ENCODE results near the gene GPC2. TPM values are rescaled to one million over a fixed set of nuclear protein-coding genes. Genes with fewer than 3 reads are reported as not detected.
"Not testable (repeated sequence)": the region's sequence is repeated elsewhere in the genome, so short reads cannot be mapped to it uniquely, and the experiment has no call there.

Gene GPC2
- total RNA-seq, result 100 to 1,000 TPM in 3 of 8 experiments, 10 to 100 TPM in 2, 1 to 10 TPM in 2, under 1 TPM in 1; 0.92 to 103 (median 54.7) TPM

DNA sequence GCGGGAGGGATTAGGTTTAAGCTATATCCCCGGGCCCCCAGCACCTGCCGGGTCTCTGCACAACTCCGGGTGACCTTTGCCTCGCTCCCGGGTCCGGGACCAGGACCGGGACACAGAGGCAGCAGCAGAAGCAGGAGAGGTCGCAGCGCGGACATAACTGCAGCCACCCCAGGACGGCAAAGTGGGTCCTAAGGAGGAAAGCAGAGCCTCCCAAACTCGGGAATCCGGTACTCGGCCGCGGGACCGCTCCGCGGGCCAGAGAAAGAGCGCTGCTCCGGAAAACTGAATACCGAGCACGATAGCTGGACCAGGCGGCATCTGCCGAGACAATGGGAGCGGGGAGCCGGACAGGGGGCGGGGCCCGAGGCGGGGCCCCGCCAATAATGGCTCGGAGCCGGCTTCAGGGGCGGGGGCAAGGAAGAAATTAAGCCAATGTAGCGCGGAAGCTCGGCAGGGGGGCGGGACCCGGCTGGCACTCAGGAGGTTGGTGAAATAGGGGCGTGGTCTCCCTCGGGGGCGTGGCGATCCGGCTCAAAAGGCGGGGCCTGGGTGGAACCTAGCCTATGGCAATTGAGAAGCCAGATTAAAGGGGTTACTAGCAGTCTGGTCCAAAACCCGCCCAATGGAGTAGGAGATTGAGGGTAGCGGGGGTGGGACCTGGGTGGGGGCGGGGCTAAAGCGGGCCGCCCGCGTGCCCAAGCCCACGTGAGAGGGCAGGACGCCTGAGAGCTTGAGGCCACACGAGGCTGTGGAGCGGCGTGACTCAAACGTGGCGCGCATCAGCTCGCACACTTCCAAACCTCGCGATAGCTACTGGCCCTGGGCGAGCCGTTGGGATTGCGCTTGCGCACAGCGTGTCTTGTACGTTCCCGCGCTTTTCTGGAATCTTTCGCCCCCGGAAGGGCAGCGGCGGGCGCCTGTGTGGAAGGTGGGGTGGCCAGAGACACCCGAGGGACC is at the start of gene GPC2, which contains the start of gene STAG3:
GPC2 (minus strand) TSS at position 337 of the 957 bp plus-strand sequence; CDS start at position 155, 182 bp downstream.
STAG3 (plus strand) TSS at position 874 of the 957 bp plus-strand sequence. CDS start 2,639 bp downstream, outside the sequence.
- in situ Hi-C loops (cut with MboI; ENCODE audit: low pct_unique_long_range_greater_than_20kb in 2 of 9, low sequenced_read_pairs in 9 of 9, unreplicated experiment in 9 of 9), result no loop called here
- ATAC-seq (replicated peaks in 6 of 8), result peak; percentile 92 to 97 (median 96)
- Histone ChIP-seq H3K27ac (peak within 1 kb of the TSS; percentile 10 to 83), H3K4me3 (peak within 1 kb of the TSS; percentile 60 to 98 (median 78)), H3K4me1 (replicated peaks in 1 of 2) (peaks cover 4 to 9% of the 10 kb centered on the region in 2 donors)
- 0 to 24% methylated on average over 1 to 12 of the region's 78 CpGs; no CpG with 5 or more reads in 8 of the 10 experiments for WGBS, 10 experiments

DNA sequence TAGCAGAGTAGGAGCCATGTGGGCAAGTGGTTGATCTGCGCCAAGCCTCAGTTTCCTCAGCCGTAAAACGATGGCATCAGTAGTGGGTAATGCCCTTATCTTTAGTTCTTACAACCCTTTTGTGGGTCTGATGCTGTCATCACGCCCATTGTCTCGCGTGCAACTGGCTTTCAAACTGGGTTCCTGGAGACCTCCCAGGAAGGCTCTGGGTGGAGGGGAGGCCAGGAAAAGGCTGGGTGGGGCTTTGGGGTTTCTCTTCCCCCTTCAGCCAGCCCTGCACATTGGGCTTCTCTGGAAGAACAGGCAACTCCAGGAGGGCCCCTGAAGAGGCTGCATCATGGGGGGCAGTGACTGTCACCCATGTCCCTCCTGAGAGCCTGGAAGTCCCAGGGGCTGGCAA is 47.7 kb upstream of the GPC2 start:
- in situ Hi-C loops (cut with MboI; ENCODE audit: low pct_unique_long_range_greater_than_20kb in 2 of 9, low sequenced_read_pairs in 9 of 9, unreplicated experiment in 9 of 9); H3K4me1 ChIP-seq (replicated peaks in 1 of 2); H3K4me3 ChIP-seq; ATAC-seq (replicated peaks in 6 of 8); H3K27ac ChIP-seq: not testable (repeated sequence)
- WGBS, 10 experiments, result 80 to 87% (median 83%) methylated on average over 1 to 3 of the region's 6 CpGs; no CpG with 5 or more reads in 7 of the 10 experiments

DNA sequence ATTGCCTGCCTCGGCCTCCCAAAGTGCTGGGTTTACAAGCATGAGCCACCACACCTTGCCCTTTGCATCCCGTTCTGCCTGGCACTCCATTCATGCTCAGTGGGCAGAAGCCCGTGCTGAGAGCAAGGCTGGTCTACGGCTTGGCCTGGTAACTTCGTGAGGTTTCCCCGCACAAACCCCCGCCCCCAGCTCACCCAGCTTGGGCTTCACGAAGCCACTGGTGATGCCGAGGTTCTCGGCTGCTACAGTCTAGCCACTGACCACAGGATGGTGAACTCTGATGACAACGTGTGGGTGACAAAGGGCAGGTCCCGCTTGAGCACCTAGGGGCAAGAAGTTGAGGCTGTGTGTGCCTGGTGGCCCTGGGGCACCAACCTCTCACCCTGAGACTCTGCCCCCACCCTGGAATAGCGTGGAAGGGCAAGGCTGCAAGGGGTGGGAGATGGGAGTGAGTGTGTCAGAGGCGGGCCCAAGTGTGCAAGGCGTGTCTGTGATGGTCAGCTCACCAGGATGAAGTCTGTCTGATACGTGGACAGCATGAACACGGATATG is 46.3 kb upstream of the GPC2 start:
- in situ Hi-C loops (cut with MboI; ENCODE audit: low pct_unique_long_range_greater_than_20kb in 2 of 9, low sequenced_read_pairs in 9 of 9, unreplicated experiment in 9 of 9); H3K4me3 ChIP-seq; H3K4me1 ChIP-seq (replicated peaks in 1 of 2); ATAC-seq (replicated peaks in 6 of 8); H3K27ac ChIP-seq: not testable (repeated sequence)
- WGBS, 10 experiments, result 67 to 100% (median 67%) methylated on average over 1 to 3 of the region's 17 CpGs; no CpG with 5 or more reads in 7 of the 10 experiments

DNA sequence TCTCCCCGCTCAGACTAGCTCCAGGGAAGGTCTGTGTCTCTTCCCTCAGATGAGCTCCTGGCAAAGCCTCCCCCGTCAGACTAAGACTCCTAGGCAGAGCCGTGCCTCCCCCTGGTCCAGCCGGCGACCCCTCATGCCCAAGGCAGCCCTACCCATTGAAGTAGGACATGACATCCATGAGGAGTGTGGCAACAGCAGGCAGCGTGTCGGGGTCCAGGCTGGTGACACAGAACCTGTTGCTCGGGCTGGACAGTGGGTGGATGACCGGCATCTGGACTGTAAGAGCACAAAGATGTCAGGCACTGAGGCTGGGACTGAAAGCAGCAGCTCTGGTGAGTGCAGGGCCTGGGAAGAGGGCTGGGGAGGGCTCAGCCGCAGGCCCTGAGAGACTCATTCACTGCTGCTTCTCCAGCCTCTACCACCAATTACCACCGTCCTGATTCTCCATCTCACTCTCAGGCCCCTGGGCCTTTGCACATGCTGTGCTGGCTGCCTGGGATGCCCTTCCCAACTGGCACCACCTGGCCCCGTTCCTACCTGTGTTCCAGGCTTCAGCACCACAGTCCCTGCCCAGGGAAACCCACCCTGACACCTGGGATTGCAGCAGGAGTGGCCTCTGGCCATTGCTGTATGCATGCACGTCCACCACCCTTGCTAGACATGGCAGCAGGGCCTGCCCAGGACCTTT is 45.4 kb upstream of the GPC2 start:
- ATAC-seq (replicated peaks in 6 of 8), result no peak
- Histone ChIP-seq H3K4me1 (replicated peaks in 1 of 2) (peaks cover 0 to 6% of the 10 kb centered on the region in 2 donors), H3K4me3 (no peak overlapping the region), H3K27ac (no peak overlapping the region)
- in situ Hi-C loops (cut with MboI; ENCODE audit: low pct_unique_long_range_greater_than_20kb in 2 of 9, low sequenced_read_pairs in 9 of 9, unreplicated experiment in 9 of 9), result no loop called here
- WGBS, 10 experiments, result 100% methylated on average over 1 of the region's 13 CpGs; no CpG with 5 or more reads in 9 of the 10 experiments

DNA sequence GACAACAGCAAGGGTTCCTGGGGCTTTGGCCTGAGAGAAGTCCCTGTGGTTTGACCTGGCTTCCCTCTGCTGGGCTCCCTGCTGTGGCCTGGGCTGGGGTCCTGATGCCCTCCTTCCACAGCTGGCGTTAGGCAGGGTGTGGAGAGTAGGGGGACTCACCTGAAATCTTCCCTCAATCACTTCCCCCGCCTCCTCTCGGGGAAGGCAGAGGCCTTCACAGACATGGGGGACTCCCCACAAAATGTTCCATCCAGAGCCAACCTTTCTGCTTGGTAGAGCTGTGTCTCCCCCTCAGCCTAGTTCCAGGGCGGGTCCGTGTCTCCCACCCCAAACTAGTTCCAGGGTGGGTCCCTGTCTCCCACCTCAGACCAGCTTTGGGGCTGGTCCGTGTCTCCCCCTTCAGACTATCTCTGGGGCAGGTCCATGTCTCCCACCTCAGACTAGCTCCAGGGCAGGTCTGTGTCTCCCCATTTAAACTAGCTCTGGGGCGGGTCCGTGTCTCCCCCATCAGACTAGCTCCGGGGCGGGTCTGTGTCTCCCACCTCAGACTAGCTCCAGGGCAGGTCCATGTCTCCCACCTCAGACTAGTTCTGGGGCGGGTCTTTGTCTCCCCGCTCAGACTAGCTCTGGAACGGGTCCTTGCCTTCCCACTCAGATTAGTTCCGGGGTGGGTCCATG is 44.7 kb upstream of the GPC2 start:
- no peak overlapping the region for H3K27ac ChIP-seq
- in situ Hi-C loops (cut with MboI; ENCODE audit: low pct_unique_long_range_greater_than_20kb in 2 of 9, low sequenced_read_pairs in 9 of 9, unreplicated experiment in 9 of 9), result no loop called here
- no peak for ATAC-seq (replicated peaks in 6 of 8)
- no peak overlapping the region for H3K4me3 ChIP-seq
- peaks cover 0 to 5% of the 10 kb centered on the region in 2 donors for H3K4me1 ChIP-seq (replicated peaks in 1 of 2)
- WGBS, 10 experiments, result 86 to 93% methylated on average over 3 to 5 of the region's 14 CpGs; no CpG with 5 or more reads in 8 of the 10 experiments

DNA sequence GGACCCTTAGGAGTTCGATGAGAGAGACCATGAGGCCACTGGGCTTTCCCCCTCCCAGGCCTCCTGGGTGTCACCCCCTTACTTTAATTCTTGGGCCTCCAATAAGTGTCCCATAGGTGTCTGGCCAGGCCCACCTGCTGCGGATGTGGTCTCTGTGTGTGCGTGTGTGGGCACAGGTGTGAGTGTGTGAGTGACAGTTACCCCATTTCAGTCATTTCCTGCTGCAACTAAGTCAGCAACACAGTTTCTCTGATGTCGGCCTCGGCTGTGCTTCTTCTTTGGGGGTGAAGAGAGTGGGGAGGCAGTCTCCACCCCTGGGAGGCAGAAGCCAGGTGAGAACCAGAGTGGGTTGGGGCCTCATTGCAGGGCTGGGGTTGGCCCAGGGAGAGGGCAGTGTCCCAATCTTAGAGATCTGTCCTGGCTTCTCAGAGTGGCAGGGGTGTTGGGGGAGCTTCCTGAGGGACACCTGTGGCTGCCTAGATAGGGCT is 44.1 kb upstream of the GPC2 start:
- in situ Hi-C loops (cut with MboI; ENCODE audit: low pct_unique_long_range_greater_than_20kb in 2 of 9, low sequenced_read_pairs in 9 of 9, unreplicated experiment in 9 of 9), result no loop called here
- WGBS, 10 experiments, result 40 to 96% (median 90%) methylated on average over 1 to 4 of the region's 5 CpGs; no CpG with 5 or more reads in 6 of the 10 experiments
- no peak for ATAC-seq (replicated peaks in 6 of 8)
- H3K4me3 ChIP-seq, result no peak overlapping the region
- H3K4me1 ChIP-seq (replicated peaks in 1 of 2), result no peaks in the 10 kb centered on the region
- H3K27ac ChIP-seq, result no peak overlapping the region

- Histone ChIP-seq H3K4me1 (replicated peaks in 1 of 2) (no peaks in the 10 kb centered on the region), H3K27ac (no peak overlapping the region), H3K4me3 (no peak overlapping the region)
- WGBS, 10 experiments, result no CpG with 5 or more reads among the region's 22 CpGs
- no peak for ATAC-seq (replicated peaks in 6 of 8)
- in situ Hi-C loops (cut with MboI; ENCODE audit: low pct_unique_long_range_greater_than_20kb in 2 of 9, low sequenced_read_pairs in 9 of 9, unreplicated experiment in 9 of 9), result no loop called here
Observed at GRCh38 chr7:100220586-100221230, 43.5 kb upstream of the GPC2 start.

- no CpG with 5 or more reads among the region's 27 CpGs for WGBS, 10 experiments
- not testable (repeated sequence) for H3K4me3 ChIP-seq; ATAC-seq (replicated peaks in 6 of 8); H3K4me1 ChIP-seq (replicated peaks in 1 of 2); H3K27ac ChIP-seq
- in situ Hi-C loops (cut with MboI; ENCODE audit: low pct_unique_long_range_greater_than_20kb in 2 of 9, low sequenced_read_pairs in 9 of 9, unreplicated experiment in 9 of 9), result loop anchor here in 1 of 9 experiments (10.0 kb wide), 1 partner anchor 75 kb away; the partner anchor contains the start of gene LAMTOR4
Observed at GRCh38 chr7:100219801-100220585, 42.8 kb upstream of the GPC2 start, which contains the start of gene PVRIG. PVRIG (plus strand) TSS chr7:100219949; CDS start chr7:100219971, 22 bp downstream.

- Histone ChIP-seq H3K4me3 (no peak overlapping the region), H3K27ac (no peak overlapping the region), H3K4me1 (replicated peaks in 1 of 2) (no peaks in the 10 kb centered on the region)
- no peak for ATAC-seq (replicated peaks in 6 of 8)
- WGBS, 10 experiments, result 40 to 100% (median 88%) methylated on average over 1 to 5 of the region's 10 CpGs; no CpG with 5 or more reads in 6 of the 10 experiments
- in situ Hi-C loops (cut with MboI; ENCODE audit: low pct_unique_long_range_greater_than_20kb in 2 of 9, low sequenced_read_pairs in 9 of 9, unreplicated experiment in 9 of 9), result loop anchor here in 1 of 9 experiments (10.0 kb wide), 1 partner anchor 75 kb away; the partner anchor contains the start of gene LAMTOR4
Observed at GRCh38 chr7:100219271-100219737, 42.1 kb upstream of the GPC2 start.

- H3K4me1 ChIP-seq (replicated peaks in 1 of 2); H3K27ac ChIP-seq; H3K4me3 ChIP-seq: not testable (repeated sequence)
- 0% methylated on average over 1 of the region's 5 CpGs; no CpG with 5 or more reads in 9 of the 10 experiments for whole genome bisulfite sequencing, 10 experiments
- in situ Hi-C loops (cut with MboI; ENCODE audit: low pct_unique_long_range_greater_than_20kb in 2 of 9, low sequenced_read_pairs in 9 of 9, unreplicated experiment in 9 of 9), result loop anchor here in 1 of 9 experiments (10.0 kb wide), 1 partner anchor 73 kb away; the partner anchor contains the start of gene LAMTOR4
- peak; percentile 11 to 71 (median 57) for ATAC-seq (replicated peaks in 6 of 8)
Observed at GRCh38 chr7:100217934-100218333, 40.8 kb upstream of the GPC2 start.

DNA sequence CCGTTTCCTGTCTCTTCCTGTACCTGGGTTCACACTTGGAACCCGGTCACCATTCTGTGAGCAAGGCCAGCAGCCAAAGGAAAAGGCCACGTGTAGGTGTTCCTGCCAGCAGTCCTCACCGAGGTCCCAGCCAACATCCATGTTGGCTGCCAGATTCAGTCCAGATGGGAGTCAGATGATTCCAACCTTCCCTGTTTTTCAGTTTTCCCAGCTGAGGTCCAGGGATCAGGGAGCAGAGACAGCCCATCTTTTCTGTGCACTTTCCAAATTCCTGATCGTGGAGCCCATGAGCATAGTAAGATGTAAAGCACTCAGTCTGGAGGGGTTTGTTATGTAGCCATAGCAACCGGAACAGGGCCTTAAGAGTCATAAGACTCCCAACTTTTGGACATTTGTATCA is 38.7 kb upstream of the GPC2 start:
- 25 to 100% (median 78%) methylated on average over 1 to 5 of the region's 6 CpGs; no CpG with 5 or more reads in 3 of the 10 experiments for WGBS, 10 experiments
- Histone ChIP-seq H3K4me1 (replicated peaks in 1 of 2) (peaks cover 0 to 5% of the 10 kb centered on the region in 2 donors), H3K4me3 (no peak overlapping the region), H3K27ac (no peak overlapping the region)
- ATAC-seq (replicated peaks in 6 of 8), result no peak
- in situ Hi-C loops (cut with MboI; ENCODE audit: low pct_unique_long_range_greater_than_20kb in 2 of 9, low sequenced_read_pairs in 9 of 9, unreplicated experiment in 9 of 9), result loop anchor here in 1 of 9 experiments (10.0 kb wide), 1 partner anchor 71 kb away; the partner anchor contains the start of gene LAMTOR4

Data from motor neuron (in vitro differentiated cells).